ENCODE data around the gene HTR2B. TPM values are rescaled to one million over a fixed set of nuclear protein-coding genes. Genes with fewer than 3 reads are reported as not detected.

Gene HTR2B
- total and polyA plus RNA-seq, 11 donors, result 0.25 to 2.2 (median 0.61) TPM

DNA sequence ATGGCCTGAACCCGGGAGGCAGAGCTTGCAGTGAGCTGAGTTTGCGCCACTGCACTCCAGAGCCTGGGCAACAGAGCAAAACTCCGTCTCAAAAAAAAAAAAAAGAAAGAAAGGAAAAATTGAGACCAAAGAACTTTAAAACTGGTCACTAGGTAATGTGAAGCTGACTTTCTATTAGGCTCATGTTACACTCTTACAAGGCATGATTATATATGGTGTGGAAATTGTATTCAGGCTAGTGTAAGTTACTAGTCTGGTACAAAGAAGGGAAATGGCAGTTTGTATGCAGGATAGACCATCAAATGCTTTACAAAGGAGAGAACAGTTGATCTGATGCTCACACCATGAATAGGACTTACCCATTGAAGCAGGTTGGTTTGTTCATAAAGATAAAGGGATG is 38.2 kb upstream of the HTR2B start:
- WGBS, 4 donors, result 90 to 97% (median 94%) methylated on average over 3 of the region's 3 CpGs
- no peak overlapping the region for H3K4me3 ChIP-seq

DNA sequence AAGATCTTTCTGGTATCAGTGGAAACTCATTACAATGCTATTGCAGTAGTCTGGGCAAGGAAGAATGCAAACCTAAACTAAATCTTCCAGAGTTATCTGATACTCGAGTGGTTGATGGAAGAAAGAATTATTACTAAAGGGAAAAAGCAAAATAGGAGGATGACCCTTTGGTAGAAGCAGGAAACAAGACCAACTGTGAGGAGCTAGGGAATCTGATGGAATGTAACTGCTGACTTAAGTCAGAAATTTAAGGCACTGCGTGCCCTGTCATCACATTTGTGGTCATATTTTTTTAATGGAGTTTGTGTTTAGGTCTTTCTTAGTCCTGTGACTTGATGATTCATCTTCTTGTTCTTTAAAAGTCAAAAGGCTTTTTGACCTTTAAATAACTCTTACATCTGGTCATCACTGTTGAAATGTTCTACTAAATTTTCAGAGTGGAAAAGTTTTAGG is 37.1 kb upstream of the HTR2B start:
- intact Hi-C loops (cut with DNase I), result no loop called here
- Histone ChIP-seq H3K9me3 (no peaks in the 10 kb centered on the region), H3K36me3 (peaks cover 0 to 72% (median 55%) of the 10 kb centered on the region in 9 donors), H3K27me3 (no peaks in the 10 kb centered on the region), H3K27ac (peak overlapping the region in 7 of 12 donors; percentile 11 to 74 (median 41)), H3K4me1 (peaks cover 0 to 26% (median 0%) of the 10 kb centered on the region in 12 donors), H3K4me3 (no peak overlapping the region)
- WGBS, 4 donors, result 61 to 65% (median 63%) methylated on average over 2 of the region's 2 CpGs
- TF ChIP-seq POLR2A (IDR thresholded peaks at IDR 0.05) (no peak), CTCF (IDR thresholded peaks at IDR 0.05) (no peak)
- ATAC-seq, result peak in 3 of 4 donors; percentile 57 to 85 (median 64)
- DNase-seq, result no peak

More for the DNA sequence above, 38.2 kb upstream of the HTR2B start:
- DNase-seq (no peak), ATAC-seq (no peak)
- Histone ChIP-seq H3K9me3 (no peaks in the 10 kb centered on the region), H3K4me1 (peaks cover 0 to 29% (median 0%) of the 10 kb centered on the region in 12 donors), H3K27me3 (no peaks in the 10 kb centered on the region), H3K36me3 (peaks cover 0 to 76% (median 63%) of the 10 kb centered on the region in 9 donors), H3K27ac (no peak overlapping the region)
- intact Hi-C loops (cut with DNase I), result no loop called here
- no peak for TF ChIP-seq POLR2A (IDR thresholded peaks at IDR 0.05)

GRCh38 chr2:231161252-231161839 is 36.5 kb upstream of the HTR2B start:
- H3K4me1 ChIP-seq, result peaks cover 0 to 26% (median 0%) of the 10 kb centered on the region in 12 donors
- no peak for DNase-seq
- H3K4me3 ChIP-seq, result no peak overlapping the region
- peak overlapping the region in 7 of 12 donors; percentile 11 to 74 (median 41) for H3K27ac ChIP-seq
- 84 to 89% (median 88%) methylated on average over 7 of the region's 7 CpGs for WGBS, 4 donors
- ATAC-seq, result no peak
- no peak for TF ChIP-seq CTCF (IDR thresholded peaks at IDR 0.05)
- no peak for TF ChIP-seq POLR2A (IDR thresholded peaks at IDR 0.05)
- H3K27me3 ChIP-seq, result no peaks in the 10 kb centered on the region
- H3K9me3 ChIP-seq, result no peaks in the 10 kb centered on the region
- peaks cover 0 to 71% (median 50%) of the 10 kb centered on the region in 9 donors for H3K36me3 ChIP-seq
- intact Hi-C loops (cut with DNase I), result no loop called here

DNA sequence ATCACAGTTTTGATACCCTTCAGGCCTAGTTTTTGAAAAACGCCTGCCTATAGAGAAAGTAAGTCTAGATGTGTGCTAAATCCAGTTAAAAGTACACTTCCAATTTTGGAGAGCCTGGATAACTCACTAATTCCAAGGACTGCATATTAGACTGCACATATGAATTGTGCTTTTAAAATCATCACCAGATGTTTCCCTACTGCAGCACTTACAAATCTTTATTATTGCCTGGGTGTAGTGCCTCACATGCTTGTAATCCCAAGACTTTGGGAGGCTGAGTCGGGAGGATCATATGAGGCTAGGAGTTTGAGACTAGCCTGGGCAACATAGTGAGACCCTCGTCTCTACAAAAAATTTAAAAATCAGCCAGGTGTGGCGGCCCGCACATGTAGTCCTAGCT is 35.9 kb upstream of the HTR2B start:
- intact Hi-C loops (cut with DNase I), result no loop called here
- Histone ChIP-seq H3K4me1 (peaks cover 0 to 26% (median 0%) of the 10 kb centered on the region in 12 donors), H3K4me3 (no peak overlapping the region), H3K9me3 (no peaks in the 10 kb centered on the region), H3K27ac (peak overlapping the region in 1 of 12 donors; percentile 63), H3K27me3 (no peaks in the 10 kb centered on the region), H3K36me3 (peaks cover 0 to 64% (median 44%) of the 10 kb centered on the region in 9 donors)
- TF ChIP-seq CTCF (IDR thresholded peaks at IDR 0.05), result no peak
- no peak for TF ChIP-seq POLR2A (IDR thresholded peaks at IDR 0.05)
- no peak for DNase-seq
- WGBS, 4 donors, result 96 to 98% (median 97%) methylated on average over 5 of the region's 5 CpGs
- ATAC-seq, result no peak

All from heart left ventricle (tissue), 16 donors.